Epithelial cell of esophagus (primary cell): ENCODE results near the gene SPTBN1.

Experiments
- DNase-seq: peaks from one replicate; pipeline ENCODE4 v3.0.0; 2010; ENCODE audit warnings: low read depth
- H3K4me3 ChIP-seq: 2 replicates; pipeline ENCODE4 v1.5.1; 2011; ENCODE audit warnings: mild to moderate bottlenecking, low read length, control low read depth
- CTCF ChIP-seq: IDR thresholded peaks from 2 replicates; pipeline ENCODE4 v1.5.1; 2011; ENCODE audit warnings: low read depth, mild to moderate bottlenecking, low read length, control low read depth, inconsistent platforms; ENCODE audit not compliant: insufficient read depth; ENCODE audit errors: missing control alignments

Gene SPTBN1

GRCh38 chr2:54560146-54560881, 104.2 kb downstream of the SPTBN1 start:
- TF ChIP-seq CTCF, result no peak
- DNase-seq, result peak; percentile 59
- peak overlapping the region; percentile 97 for H3K4me3 ChIP-seq

GRCh38 chr2:54561010-54561409, 104.9 kb downstream of the SPTBN1 start:
- TF ChIP-seq CTCF, result no peak
- peak overlapping the region; percentile 97 for H3K4me3 ChIP-seq
- DNase-seq, result no peak

GRCh38 chr2:54564439-54564838, 108.3 kb downstream of the SPTBN1 start:
- DNase-seq, result no peak
- H3K4me3 ChIP-seq, result no peak overlapping the region
- no peak for TF ChIP-seq CTCF

GRCh38 chr2:54565551-54565950, 109.4 kb downstream of the SPTBN1 start:
- DNase-seq, result no peak

GRCh38 chr2:54566896-54567295, 110.8 kb downstream of the SPTBN1 start:
- DNase-seq, result no peak
- no peak for TF ChIP-seq CTCF
- no peak overlapping the region for H3K4me3 ChIP-seq

More at GRCh38 chr2:54565551-54565950, 109.4 kb downstream of the SPTBN1 start:
- TF ChIP-seq CTCF, result no peak
- no peak overlapping the region for H3K4me3 ChIP-seq

GRCh38 chr2:54568876-54569321, 112.8 kb downstream of the SPTBN1 start:
- no peak for DNase-seq
- no peak overlapping the region for H3K4me3 ChIP-seq
- TF ChIP-seq CTCF, result no peak

- peak; percentile 67 for DNase-seq
- H3K4me3 ChIP-seq, result no peak overlapping the region
- no peak for TF ChIP-seq CTCF
Observed at GRCh38 chr2:54569745-54570301, 113.7 kb downstream of the SPTBN1 start.
